Activated naive CD8-positive, alpha-beta T cell treated with anti-CD3 and anti-CD28 coated beads for 36 hours (primary cell): ENCODE results near the gene NEDD4L. TPM values are rescaled to one million over a fixed set of nuclear protein-coding genes. Genes with fewer than 3 reads are reported as not detected.
"Not testable (repeated sequence)": the region's sequence is repeated elsewhere in the genome, so short reads cannot be mapped to it uniquely, and the experiment has no call there.

ENCODE experiments used
- DNase-seq: peaks from one replicate; pipeline ENCODE4 v3.0.0; 2021
- H3K27ac Mint-ChIP-seq: one replicate; pipeline ENCODE4 v1.8.0; 2022; ENCODE audit warnings: mild to moderate bottlenecking, moderate library complexity, mixed read lengths
- H3K27me3 Mint-ChIP-seq: one replicate; pipeline ENCODE4 v1.8.0; 2022; ENCODE audit warnings: mild to moderate bottlenecking, mixed read lengths
- H3K36me3 Mint-ChIP-seq: one replicate; pipeline ENCODE4 v1.8.0; 2021; ENCODE audit warnings: mild to moderate bottlenecking, mixed read lengths
- H3K4me1 Mint-ChIP-seq: one replicate; pipeline ENCODE4 v1.8.0; 2021; ENCODE audit warnings: mixed read lengths
- H3K4me3 Mint-ChIP-seq: one replicate; pipeline ENCODE4 v1.8.0; 2022; ENCODE audit warnings: mild to moderate bottlenecking, moderate library complexity, mixed read lengths
- H3K9me3 Mint-ChIP-seq: one replicate; pipeline ENCODE4 v1.8.0; 2022; ENCODE audit warnings: mixed read lengths
- total RNA-seq, 2 experiments: library from RNA; stranded (reverse); gene quantifications; one replicate each; pipeline ENCODE4 v1.2.3, GENCODE V29; 2021

The NEDD4L gene
- 10 to 100 TPM; 10.5 to 14.4 TPM for total RNA-seq

DNA sequence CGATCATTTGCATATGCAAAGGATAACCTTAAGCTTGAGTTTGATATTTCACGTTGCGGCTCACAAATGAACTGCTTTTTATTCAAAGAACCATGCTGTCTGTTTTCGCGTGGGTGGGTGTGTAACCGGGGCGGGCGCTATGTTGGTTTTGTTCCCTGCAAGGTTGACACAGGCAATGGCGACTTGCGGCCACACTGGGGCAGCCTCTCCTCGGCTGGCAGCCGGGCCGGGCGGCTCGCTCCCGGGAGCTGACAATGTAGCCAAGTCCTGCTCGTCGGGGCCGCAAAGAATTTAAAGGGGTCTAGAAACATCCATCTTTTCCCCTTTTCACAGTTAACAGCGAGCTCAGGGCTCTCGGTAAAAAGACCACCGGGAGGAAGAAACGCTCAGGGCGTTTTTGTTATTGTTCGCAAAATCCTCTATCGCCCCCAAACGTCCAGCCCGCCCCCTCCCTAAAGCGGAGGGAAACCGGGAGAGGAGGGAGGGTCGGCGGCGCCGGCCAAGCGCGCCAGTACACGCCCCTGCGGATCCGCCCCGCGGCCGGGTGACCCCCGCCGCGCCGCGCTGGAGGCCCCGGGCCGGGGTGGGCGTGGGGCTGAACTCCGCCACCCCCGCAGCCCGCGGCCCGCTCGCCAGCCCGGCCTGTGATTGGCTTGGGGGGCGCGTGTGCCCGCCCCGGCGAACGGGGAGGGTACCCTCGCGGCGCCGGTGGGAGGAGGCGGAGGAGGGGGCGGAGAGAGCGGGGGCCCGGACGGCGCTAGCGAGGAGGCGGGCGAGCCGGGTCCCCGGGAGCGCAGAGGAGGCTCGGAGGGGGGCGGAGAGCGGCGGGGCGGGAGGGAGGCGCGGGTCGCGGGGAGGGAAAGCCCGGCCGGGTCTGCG is at the start of gene NEDD4L:
TSS of gene NEDD4L (plus strand) at position 736 of the 879 bp plus-strand sequence. CDS start 435 bp downstream, outside the sequence.
- Mint-ChIP-seq H3K36me3 (no peaks in the 10 kb centered on the region), H3K27ac (peak within 1 kb of the TSS; percentile 54), H3K9me3 (no peaks in the 10 kb centered on the region), H3K27me3 (no peaks in the 10 kb centered on the region), H3K4me1 (peaks cover 22% of the 10 kb centered on the region), H3K4me3 (peak within 1 kb of the TSS; percentile 93)
- DNase-seq: peak; percentile 89

DNA sequence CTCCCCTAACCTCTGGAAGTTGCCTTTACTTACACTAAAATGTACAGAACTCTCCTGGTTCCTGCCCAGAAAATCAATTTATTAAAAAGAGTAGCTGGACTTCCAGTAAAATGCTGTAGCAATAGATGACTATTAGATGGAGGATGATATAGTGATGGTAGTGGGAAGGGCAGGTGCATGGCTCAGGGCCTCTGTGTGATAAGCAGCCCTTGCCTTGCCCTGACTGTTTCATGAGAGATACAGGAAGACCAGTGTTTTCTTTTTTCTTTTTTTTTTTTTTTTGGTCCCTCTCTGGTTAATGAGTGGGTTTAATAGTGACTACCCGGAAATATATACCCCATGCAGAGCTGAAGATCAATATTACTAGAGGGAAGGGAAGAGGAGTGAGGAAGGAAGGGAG is 48.7 kb upstream of the NEDD4L start:
- Mint-ChIP-seq H3K9me3 (no peaks in the 10 kb centered on the region), H3K36me3 (no peaks in the 10 kb centered on the region)

DNA sequence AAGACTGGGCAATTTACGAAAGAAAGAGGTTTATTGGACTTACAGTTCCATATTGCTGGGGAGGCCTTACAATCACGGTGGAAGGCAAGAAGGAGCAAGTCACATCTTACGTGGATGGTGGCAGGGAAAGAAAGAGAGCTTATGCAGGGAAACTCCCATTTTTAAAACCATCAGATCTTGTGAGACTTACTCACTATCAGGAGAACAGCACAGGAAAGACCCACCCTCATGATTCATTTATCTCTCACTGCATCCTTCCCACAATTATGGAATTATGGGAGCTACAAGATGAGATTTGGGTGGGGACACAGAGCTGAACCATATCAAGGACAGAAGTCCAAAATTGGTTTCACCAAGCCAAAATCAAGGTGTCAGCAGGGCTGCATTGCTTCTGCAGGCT is 47.1 kb upstream of the NEDD4L start:
- H3K4me3 Mint-ChIP-seq, H3K9me3 Mint-ChIP-seq, H3K27ac Mint-ChIP-seq, DNase-seq, H3K4me1 Mint-ChIP-seq, H3K36me3 Mint-ChIP-seq: not testable (repeated sequence)
- peaks cover 19% of the 10 kb centered on the region for H3K27me3 Mint-ChIP-seq

More for the DNA sequence above, 48.7 kb upstream of the NEDD4L start:
- Mint-ChIP-seq H3K27ac (no peak overlapping the region), H3K27me3 (peaks cover 31% of the 10 kb centered on the region), H3K4me1 (peaks cover 6% of the 10 kb centered on the region), H3K4me3 (no peak overlapping the region)
- no peak for DNase-seq

DNA sequence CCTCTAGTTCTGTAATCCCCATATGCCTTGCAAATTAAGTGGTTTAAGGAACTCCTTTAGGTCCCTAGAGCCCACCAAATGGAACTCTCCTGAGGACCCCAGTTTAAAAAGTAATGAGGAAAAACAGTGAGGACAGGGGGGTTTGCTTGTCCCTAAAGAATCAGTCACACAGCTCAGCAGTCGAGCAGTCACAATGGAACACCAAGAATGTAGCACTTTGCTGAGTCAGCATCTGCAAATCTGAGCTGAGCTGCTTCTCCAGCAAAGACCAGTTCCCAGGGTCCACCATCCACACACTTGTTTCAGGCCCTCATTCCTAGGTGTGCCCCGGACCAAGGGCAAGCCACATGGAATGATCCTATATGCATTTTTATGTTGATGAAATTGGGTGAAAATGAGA is 46.2 kb upstream of the NEDD4L start:
- DNase-seq: no peak
- H3K36me3 Mint-ChIP-seq: no peaks in the 10 kb centered on the region
- peaks cover 6% of the 10 kb centered on the region for H3K4me1 Mint-ChIP-seq
- no peaks in the 10 kb centered on the region for H3K9me3 Mint-ChIP-seq
- no peak overlapping the region for H3K27ac Mint-ChIP-seq
- H3K4me3 Mint-ChIP-seq: no peak overlapping the region
- H3K27me3 Mint-ChIP-seq: peaks cover 25% of the 10 kb centered on the region

DNA sequence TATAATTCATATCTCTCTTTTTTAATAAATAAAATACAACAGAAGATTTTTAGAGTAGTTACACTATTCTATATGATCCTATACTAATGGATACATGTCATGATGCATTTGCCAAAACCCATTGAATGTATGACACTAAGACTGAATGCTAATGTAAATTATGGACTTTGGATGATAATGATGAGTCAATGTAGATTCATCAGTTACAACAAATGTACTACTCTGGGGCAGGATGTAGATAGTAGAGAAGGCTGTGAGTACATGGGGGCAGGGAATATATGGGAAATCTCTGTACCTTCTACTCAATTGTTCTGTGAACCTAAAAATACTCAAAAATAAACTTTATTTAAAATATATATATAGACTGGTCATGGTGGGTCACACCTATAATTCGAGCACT is 45.6 kb upstream of the NEDD4L start:
- no peak for DNase-seq
- Mint-ChIP-seq H3K27me3 (peaks cover 26% of the 10 kb centered on the region), H3K9me3 (no peaks in the 10 kb centered on the region), H3K4me3 (no peak overlapping the region), H3K4me1 (peaks cover 6% of the 10 kb centered on the region), H3K27ac (no peak overlapping the region), H3K36me3 (no peaks in the 10 kb centered on the region)

DNA sequence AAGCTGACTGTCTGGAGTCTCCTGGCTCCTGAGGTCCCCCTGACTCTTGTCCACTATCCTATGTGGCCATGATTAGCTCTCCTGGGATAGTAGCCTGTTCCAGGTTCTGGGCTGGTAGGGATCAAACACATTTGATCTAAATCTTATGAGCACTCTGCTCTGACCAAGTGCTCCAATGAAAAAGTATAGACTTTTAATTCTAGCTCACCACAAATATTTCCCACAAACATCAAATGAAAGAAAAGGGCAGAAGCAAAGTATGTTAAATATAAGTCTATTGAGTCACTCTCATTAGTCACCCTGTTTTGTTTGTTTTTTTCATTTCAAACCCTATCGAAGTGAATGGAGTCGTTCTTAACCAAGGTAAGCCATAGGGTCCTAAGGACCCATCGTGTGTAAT is 39.7 kb upstream of the NEDD4L start:
- Mint-ChIP-seq H3K4me3 (no peak overlapping the region), H3K27me3 (peaks cover 27% of the 10 kb centered on the region), H3K4me1 (no peaks in the 10 kb centered on the region), H3K36me3 (no peaks in the 10 kb centered on the region), H3K9me3 (no peaks in the 10 kb centered on the region), H3K27ac (no peak overlapping the region)
- DNase-seq: no peak

DNA sequence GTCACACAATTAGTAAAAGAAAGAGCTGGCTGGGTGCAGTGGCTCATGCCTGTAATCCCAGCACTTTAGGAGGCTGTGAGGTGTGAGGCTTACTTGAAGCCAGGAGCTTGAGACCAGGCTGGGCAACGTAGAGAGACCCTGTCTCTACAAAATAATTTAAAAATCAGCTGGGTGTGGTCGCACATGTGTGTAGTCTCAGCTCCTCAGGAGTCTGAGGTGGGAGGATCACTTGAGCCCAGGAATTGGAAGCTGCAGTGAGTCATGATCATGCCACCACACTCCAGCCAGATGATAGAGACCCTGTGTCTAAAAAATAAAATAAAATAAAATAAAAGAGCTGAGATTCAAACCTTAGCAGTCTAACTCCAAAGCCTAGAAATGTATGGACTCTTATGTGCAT is 39.0 kb upstream of the NEDD4L start:
- Mint-ChIP-seq H3K4me3 (no peak overlapping the region), H3K9me3 (no peaks in the 10 kb centered on the region), H3K27ac (no peak overlapping the region), H3K36me3 (no peaks in the 10 kb centered on the region), H3K27me3 (peaks cover 29% of the 10 kb centered on the region), H3K4me1 (no peaks in the 10 kb centered on the region)
- DNase-seq: no peak

DNA sequence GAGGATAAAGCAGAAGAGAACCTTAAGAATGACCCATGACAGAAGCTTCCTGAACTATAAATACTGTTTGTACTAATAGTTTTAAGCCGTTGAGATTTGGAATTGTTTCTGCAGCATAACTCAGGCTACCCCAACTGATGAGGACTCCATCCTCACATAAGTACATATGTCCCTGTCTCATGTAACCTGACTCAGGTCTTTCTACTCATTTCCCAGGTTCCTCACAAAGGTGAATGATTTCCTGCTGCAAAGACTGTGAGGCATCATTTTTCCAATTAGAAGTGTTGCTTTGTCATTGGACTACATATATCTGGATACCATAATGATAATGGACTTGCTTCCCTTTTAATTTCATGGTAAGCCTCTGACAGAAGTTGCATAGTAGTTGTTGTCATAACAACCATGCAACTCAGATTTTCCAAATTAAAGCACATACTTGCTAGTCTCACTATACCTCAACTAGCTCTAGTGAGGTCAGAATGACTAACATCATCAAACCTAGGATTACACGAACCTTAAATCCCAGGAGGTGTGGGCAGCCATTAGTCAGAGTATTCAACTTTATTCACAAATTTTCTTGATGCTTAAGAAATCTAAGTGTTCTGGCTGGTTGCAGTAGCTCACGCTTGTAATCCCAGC is 38.0 kb upstream of the NEDD4L start:
- Mint-ChIP-seq H3K9me3 (no peaks in the 10 kb centered on the region), H3K4me3 (no peak overlapping the region), H3K4me1 (no peaks in the 10 kb centered on the region), H3K27ac (no peak overlapping the region), H3K27me3 (peaks cover 34% of the 10 kb centered on the region), H3K36me3 (no peaks in the 10 kb centered on the region)
- DNase-seq: no peak

DNA sequence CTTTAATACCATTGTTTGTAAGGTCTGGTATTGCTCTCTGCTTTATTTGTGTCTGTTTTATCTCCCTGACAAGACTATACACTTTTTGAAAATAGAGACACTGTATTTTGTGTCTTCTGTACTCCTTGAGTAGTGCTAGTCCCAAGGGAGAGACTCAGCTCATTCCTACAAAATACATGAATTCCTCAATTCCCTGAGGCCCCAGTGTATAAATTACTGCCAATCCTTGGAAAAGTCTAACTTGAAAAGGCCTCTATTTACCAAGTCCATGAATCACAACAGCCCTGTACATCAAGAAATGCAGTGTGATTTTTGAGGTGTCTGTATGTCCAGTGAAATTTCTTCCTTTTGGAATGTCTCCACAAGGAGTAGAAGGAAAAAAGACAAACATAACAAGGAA is 34.9 kb upstream of the NEDD4L start:
- H3K4me1 Mint-ChIP-seq: no peaks in the 10 kb centered on the region
- H3K9me3 Mint-ChIP-seq: no peaks in the 10 kb centered on the region
- no peaks in the 10 kb centered on the region for H3K36me3 Mint-ChIP-seq
- peaks cover 18% of the 10 kb centered on the region for H3K27me3 Mint-ChIP-seq
- no peak overlapping the region for H3K27ac Mint-ChIP-seq
- no peak overlapping the region for H3K4me3 Mint-ChIP-seq
- no peak for DNase-seq

DNA sequence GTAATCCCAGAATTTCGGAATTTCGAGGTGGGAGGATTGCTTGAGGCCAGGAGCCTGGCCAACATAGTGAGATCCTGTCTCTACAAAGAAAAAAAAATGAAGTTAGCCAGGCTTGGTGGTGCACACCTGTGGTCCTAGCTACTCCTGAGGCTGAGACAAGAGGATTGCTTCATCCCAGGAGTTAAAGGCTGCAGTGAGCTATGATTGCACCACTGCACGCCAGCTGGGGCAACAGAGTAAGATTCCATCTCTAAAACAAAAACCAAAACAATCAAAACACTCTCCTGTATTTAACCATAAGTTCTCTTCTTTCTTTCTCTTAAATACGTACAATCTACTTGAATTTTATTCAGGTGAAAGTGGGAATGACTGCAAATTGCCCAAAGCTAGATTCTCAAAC is 33.8 kb upstream of the NEDD4L start:
- Mint-ChIP-seq H3K36me3 (no peaks in the 10 kb centered on the region), H3K4me3 (no peak overlapping the region), H3K27ac (no peak overlapping the region), H3K9me3 (no peaks in the 10 kb centered on the region), H3K4me1 (no peaks in the 10 kb centered on the region), H3K27me3 (peaks cover 14% of the 10 kb centered on the region)
- no peak for DNase-seq

DNA sequence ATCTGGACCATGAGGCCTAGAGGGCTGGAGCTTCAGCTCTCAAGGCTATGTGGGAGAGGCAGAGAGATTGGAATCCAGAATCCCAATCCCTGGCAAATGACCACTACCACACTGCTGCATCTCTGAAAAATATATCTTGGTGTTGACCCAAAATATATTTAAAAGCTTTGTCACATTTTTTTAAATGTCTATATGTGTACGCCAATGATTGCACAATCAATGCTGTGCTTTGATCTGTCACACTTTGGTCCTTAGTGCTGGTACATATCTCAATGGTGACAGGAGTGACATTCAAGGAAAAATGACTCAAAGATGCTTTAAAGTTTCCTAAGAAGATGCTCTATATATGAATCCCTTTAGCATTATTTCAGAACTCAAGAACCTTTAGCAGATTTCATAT is 31.7 kb upstream of the NEDD4L start:
- peaks cover 8% of the 10 kb centered on the region for H3K9me3 Mint-ChIP-seq
- no peak overlapping the region for H3K27ac Mint-ChIP-seq
- no peaks in the 10 kb centered on the region for H3K4me1 Mint-ChIP-seq
- DNase-seq: no peak
- peaks cover 12% of the 10 kb centered on the region for H3K27me3 Mint-ChIP-seq
- H3K36me3 Mint-ChIP-seq: no peaks in the 10 kb centered on the region
- no peak overlapping the region for H3K4me3 Mint-ChIP-seq

DNA sequence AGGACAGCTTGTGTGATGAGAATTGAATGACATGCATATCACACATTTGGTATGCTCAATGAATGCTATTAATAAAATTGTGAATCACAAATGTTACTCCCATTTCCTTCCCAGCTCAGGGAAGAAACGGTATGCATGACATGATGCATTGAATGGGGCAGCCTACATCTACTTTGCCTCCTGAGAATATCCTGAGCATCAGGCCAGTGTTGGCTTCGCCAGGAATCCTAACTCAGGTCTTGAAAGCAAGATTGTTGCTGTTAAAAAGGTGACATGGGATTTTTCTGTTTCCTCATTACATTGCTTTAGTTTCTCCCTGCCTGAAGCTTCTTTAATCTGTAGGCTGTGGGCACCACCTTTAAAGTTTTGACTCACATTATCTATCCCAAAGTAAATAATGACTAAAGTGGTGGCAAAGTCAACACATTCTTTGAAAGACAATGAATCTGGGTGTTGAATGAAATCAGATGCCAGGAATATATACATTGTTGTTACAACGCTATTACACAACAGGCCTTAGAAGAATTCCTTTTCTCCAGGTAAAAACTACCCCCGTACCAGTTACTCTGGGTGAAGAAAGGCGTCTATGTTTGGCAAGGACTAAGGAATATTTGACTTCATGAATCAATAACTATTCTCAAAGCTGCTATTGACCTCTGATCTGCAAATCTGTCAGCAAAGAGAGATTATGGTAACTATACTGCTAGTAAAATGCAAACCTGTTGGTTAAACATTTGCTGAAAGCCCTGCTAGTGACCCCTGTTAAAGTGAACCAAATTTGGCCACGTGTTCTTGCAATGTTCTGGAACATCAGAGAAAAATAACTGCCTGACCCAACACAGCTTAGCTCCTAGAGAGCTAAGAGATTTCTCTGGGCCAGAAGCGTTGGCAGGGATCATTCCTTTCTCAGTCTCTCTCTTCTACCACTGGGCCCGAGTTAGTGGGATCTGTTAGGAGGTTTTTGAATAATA is 30.5 kb upstream of the NEDD4L start:
- Mint-ChIP-seq H3K27me3 (peaks cover 10% of the 10 kb centered on the region), H3K4me3 (no peak overlapping the region), H3K27ac (no peak overlapping the region), H3K4me1 (no peaks in the 10 kb centered on the region), H3K36me3 (no peaks in the 10 kb centered on the region), H3K9me3 (peaks cover 8% of the 10 kb centered on the region)
- no peak for DNase-seq

DNA sequence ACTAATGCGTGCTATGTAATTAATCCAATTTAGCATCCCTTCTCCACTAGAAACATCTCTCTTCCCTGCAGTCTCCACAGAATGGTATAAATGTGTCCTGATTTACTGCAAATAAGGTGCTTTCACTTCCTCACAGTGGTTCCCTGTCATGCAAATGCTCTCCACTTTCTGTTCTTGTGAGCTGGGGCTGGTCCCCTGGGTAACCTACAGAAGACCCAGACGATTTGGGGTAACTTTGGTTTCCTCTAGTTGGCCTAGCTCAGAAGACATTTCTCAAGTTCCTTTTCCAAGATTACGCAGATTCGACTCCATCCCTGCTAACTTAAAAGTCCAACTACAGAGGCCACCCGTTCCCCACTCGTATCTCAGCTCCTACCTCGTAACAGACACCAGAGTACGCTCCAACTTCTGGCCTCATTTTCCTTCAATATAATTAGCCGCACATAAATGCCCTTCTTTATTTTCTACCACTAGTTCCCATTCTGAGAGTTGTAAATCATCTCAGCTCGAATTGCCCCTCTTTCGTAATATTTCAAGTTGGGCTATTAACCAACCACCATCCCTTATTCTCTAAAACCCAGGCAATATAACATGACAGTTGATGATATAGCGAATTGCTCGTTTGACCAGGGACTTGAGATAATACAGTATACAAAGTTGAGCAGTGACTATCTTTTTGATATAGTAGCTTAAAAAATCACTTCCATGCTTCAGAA is 28.8 kb upstream of the NEDD4L start:
- no peak for DNase-seq
- H3K27me3 Mint-ChIP-seq: peaks cover 6% of the 10 kb centered on the region
- no peak overlapping the region for H3K4me3 Mint-ChIP-seq
- no peaks in the 10 kb centered on the region for H3K36me3 Mint-ChIP-seq
- H3K27ac Mint-ChIP-seq: no peak overlapping the region
- H3K4me1 Mint-ChIP-seq: no peaks in the 10 kb centered on the region
- H3K9me3 Mint-ChIP-seq: peaks cover 8% of the 10 kb centered on the region

DNA sequence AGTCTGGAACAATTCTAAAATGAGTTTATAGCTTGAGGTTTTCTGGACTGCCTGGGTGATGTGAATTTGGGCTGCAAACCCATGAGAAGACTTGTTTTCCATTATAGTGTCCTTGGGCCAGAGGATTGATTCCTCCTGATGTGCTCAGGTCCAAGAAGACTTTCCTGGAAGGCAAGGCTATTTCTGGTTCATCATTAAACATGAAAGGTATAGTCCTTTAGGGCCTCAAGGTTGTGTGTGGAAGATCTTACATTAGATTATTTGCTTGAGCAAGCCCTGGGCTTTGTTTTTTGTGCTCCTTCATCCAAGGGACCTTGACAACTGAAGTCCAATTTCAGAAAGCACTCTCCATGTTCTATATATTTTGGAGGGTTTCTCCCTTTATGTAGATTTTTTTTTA is 26.8 kb upstream of the NEDD4L start:
- Mint-ChIP-seq H3K4me3 (no peak overlapping the region), H3K9me3 (peaks cover 8% of the 10 kb centered on the region), H3K36me3 (no peaks in the 10 kb centered on the region), H3K27me3 (peaks cover 7% of the 10 kb centered on the region), H3K4me1 (no peaks in the 10 kb centered on the region), H3K27ac (no peak overlapping the region)
- no peak for DNase-seq
